ENCODE results near the gene DUSP15.
A peak's percentile ranks its signal among the peaks of the same experiment; 100 is the strongest.

DUSP15 gene

GRCh38 chr20:31862506-31862905 is 7.8 kb downstream of the DUSP15 start:
- no peak for TF ChIP-seq CTCF (IDR thresholded peaks at IDR 0.05; ENCODE audit: borderline replicate concordance, insufficient read depth, low read depth, low read length)
- H3K4me3 ChIP-seq (ENCODE audit: low read depth, low read length) = no peak overlapping the region

- no peak overlapping the region for H3K4me3 ChIP-seq (ENCODE audit: low read depth, low read length)
- TF ChIP-seq CTCF (IDR thresholded peaks at IDR 0.05; ENCODE audit: borderline replicate concordance, insufficient read depth, low read depth, low read length) = no peak
Observed at GRCh38 chr20:31862157-31862470, 8.2 kb downstream of the DUSP15 start.

GRCh38 chr20:31861385-31862156 is 8.8 kb downstream of the DUSP15 start:
- H3K4me3 ChIP-seq (ENCODE audit: low read depth, low read length) = peak overlapping the region; percentile 34
- no peak for TF ChIP-seq CTCF (IDR thresholded peaks at IDR 0.05; ENCODE audit: borderline replicate concordance, insufficient read depth, low read depth, low read length)

- peak overlapping the region; percentile 34 for H3K4me3 ChIP-seq (ENCODE audit: low read depth, low read length)
- TF ChIP-seq CTCF (IDR thresholded peaks at IDR 0.05; ENCODE audit: borderline replicate concordance, insufficient read depth, low read depth, low read length) = no peak
Observed at GRCh38 chr20:31861135-31861384, 9.3 kb downstream of the DUSP15 start.

- H3K4me3 ChIP-seq (ENCODE audit: low read depth, low read length) = no peak overlapping the region
- TF ChIP-seq CTCF (IDR thresholded peaks at IDR 0.05; ENCODE audit: borderline replicate concordance, insufficient read depth, low read depth, low read length) = no peak
Observed at GRCh38 chr20:31860390-31861134, 9.8 kb downstream of the DUSP15 start.

- no peak for TF ChIP-seq CTCF (IDR thresholded peaks at IDR 0.05; ENCODE audit: borderline replicate concordance, insufficient read depth, low read depth, low read length)
Observed at GRCh38 chr20:31859998-31860380, 10.3 kb downstream of the DUSP15 start.

More at GRCh38 chr20:31859998-31860380, 10.3 kb downstream of the DUSP15 start:
- no peak overlapping the region for H3K4me3 ChIP-seq (ENCODE audit: low read depth, low read length)
